K562 (cell line): ENCODE results near the gene RERE. TPM values are rescaled to one million over a fixed set of nuclear protein-coding genes. Genes with fewer than 3 reads are reported as not detected.

Experiments used
- ETS2 ChIP-seq: IDR thresholded peaks from 2 replicates; pipeline ENCODE4 v1.6.1; 2016; ENCODE audit warnings: borderline replicate concordance, missing genetic modification characterization, mild to moderate bottlenecking, moderate library complexity, missing compliant biosample characterization; ENCODE audit not compliant: poor library complexity, severe bottlenecking
- HDAC3 ChIP-seq: fragments of 450-650 bp; IDR thresholded peaks from 2 replicates; pipeline ENCODE4 v1.6.1; 2018; ENCODE audit warnings: borderline replicate concordance, mild to moderate bottlenecking, moderate library complexity; ENCODE audit not compliant: partially characterized antibody
- NCOA2 ChIP-seq, 2 experiments: fragments of 450-650 bp; IDR thresholded peaks; 2 replicates each; pipeline ENCODE4 v1.6.1; 2018; ENCODE audit warnings: mild to moderate bottlenecking in 2 of 2, moderate library complexity in 1 of 2; ENCODE audit not compliant: partially characterized antibody in 2 of 2
- REST ChIP-seq, 2 experiments: fragments of 450-650 bp; formaldehyde crosslinking in 1 of 2; IDR thresholded peaks; 2 replicates each; pipeline versions ENCODE4 v1.4.0 to v1.6.1; 2014 to 2020; ENCODE audit warnings: mild to moderate bottlenecking in 2 of 2, borderline replicate concordance in 1 of 2, low read depth in 1 of 2
- ZFPM2 ChIP-seq: fragments of 250-450 bp; sonication (Bioruptor Pico); IDR thresholded peaks from 2 replicates; pipeline ENCODE4 v1.5.1; 2022; ENCODE audit warnings: mild to moderate bottlenecking
- polyA plus RNA-seq, 8 experiments: library from polyadenylated mRNA; depleted of rRNA in 4 of 8; stranded (reverse) in 5 of 8; unstranded in 3 of 8; fragments of >200 nt; fragmentation: Nextera tagmentation in 2 of 8; fragmentation: Illumina TruSeq in 1 of 8; extraction: Ambion mirVana in 2 of 8; extraction: Trizol in 1 of 8; gene quantifications; 2 replicates each; pipeline versions ENCODE4 v1.2.1 to v1.2.3, GENCODE V29; 2011 to 2014; ENCODE audit warnings: inconsistent platforms in 1 of 8, missing spikeins in 1 of 8
- total RNA-seq, 7 experiments: library from RNA; depleted of rRNA in 6 of 7; stranded (reverse); fragments of >200 nt in 6 of 7; fragmentation: Illumina TruSeq in 2 of 7; extraction: Trizol in 2 of 7; gene quantifications; 2 replicates each; pipeline versions ENCODE4 v1.2.1 to v1.2.3, GENCODE V29; 2011 to 2021; ENCODE audit warnings: low replicate concordance in 1 of 7

The RERE gene
- total and polyA plus RNA-seq, 9 of the 15 experiments (the other 6 are each of a cell fraction or from before 2014, with no cell fraction given): 3.0 to 51.5 (median 13.4) TPM

- TF ChIP-seq REST (IDR thresholded peaks at IDR 0.05; ENCODE audit: borderline replicate concordance) (no peak), REST (CRISPR knock-in tag; IDR thresholded peaks at IDR 0.05; ENCODE audit: low read depth) (no peak), ZFPM2 (CRISPR knock-in tag) (no peak), NCOA2 (IDR thresholded peaks at IDR 0.05; ENCODE audit: partially characterized antibody in 2 of 2) (peak in 1 of 2 experiments; percentile 27), ETS2 (tag) (no peak), HDAC3 (peak; percentile 32)
Observed at GRCh38 chr1:8764293-8764937, 53.0 kb downstream of the RERE start (continued).
